H7 (cell line): ENCODE data around the gene ART4. TPM values are rescaled to one million over a fixed set of nuclear protein-coding genes. Genes with fewer than 3 reads are reported as not detected.

Source experiments
- DNase-seq: peaks from one replicate; pipeline ENCODE4 v3.0.0; 2012
- H3K27me3 ChIP-seq: 2 replicates; pipeline ENCODE4 v1.6.0; 2011; ENCODE audit warnings: mild to moderate bottlenecking, low read length; ENCODE audit not compliant: control insufficient read depth, insufficient read depth
- H3K36me3 ChIP-seq: replicated peaks from 2 replicates; pipeline ENCODE4 v1.5.1; 2011; ENCODE audit warnings: low read length; ENCODE audit not compliant: control insufficient read depth, insufficient read depth
- H3K4me3 ChIP-seq: 2 replicates; pipeline ENCODE4 v1.5.1; 2011; ENCODE audit warnings: low read depth, mild to moderate bottlenecking, control low read depth, low read length, moderate library complexity; ENCODE audit not compliant: insufficient read depth
- total RNA-seq: library from RNA; depleted of rRNA; stranded (reverse); fragments of >200 nt; shearing (Covaris generic); gene quantifications from 2 replicates; pipeline ENCODE4 v1.2.3, GENCODE V29; 2014

ART4 gene
- total RNA-seq, 1 experiment from 2014 or later = not detected

- H3K4me3 ChIP-seq = no peak overlapping the region
- no peaks in the 10 kb centered on the region for H3K36me3 ChIP-seq
- no peak for DNase-seq
- no peaks in the 10 kb centered on the region for H3K27me3 ChIP-seq
These were observed 33.0 kb downstream of the ART4 start for GRCh38 chr12:14810167-14810952.

GRCh38 chr12:14803830-14804160 lies 39.5 kb downstream of the ART4 start:
- DNase-seq = no peak
- peaks cover 3% of the 10 kb centered on the region; the same call in 1 of the 2 replicates for H3K36me3 ChIP-seq
- peak overlapping the region; percentile 99 for H3K4me3 ChIP-seq
- no peaks in the 10 kb centered on the region for H3K27me3 ChIP-seq

GRCh38 chr12:14803011-14803829 lies 40.1 kb downstream of the ART4 start, which contains the start of the genes C12orf60 and WBP11:
C12orf60 (plus strand) TSS chr12:14803670; CDS start chr12:14822936, 19,266 bp downstream.
WBP11 (minus strand) TSS chr12:14803478; CDS start chr12:14801383, 2,095 bp downstream.
- Histone ChIP-seq H3K36me3 (peaks cover 3% of the 10 kb centered on the region; the same call in 1 of the 2 replicates), H3K4me3 (peak within 1 kb of the TSS; percentile 99), H3K27me3 (no peaks in the 10 kb centered on the region)
- peak; percentile 87 for DNase-seq

- no peaks in the 10 kb centered on the region for H3K27me3 ChIP-seq
- peak overlapping the region; percentile 99 for H3K4me3 ChIP-seq
- peak; percentile 21 for DNase-seq
- H3K36me3 ChIP-seq = peaks cover 6% of the 10 kb centered on the region
These were observed 40.7 kb downstream of the ART4 start for GRCh38 chr12:14802721-14803010.

GRCh38 chr12:14802247-14802646 lies 41.1 kb downstream of the ART4 start:
- Histone ChIP-seq H3K4me3 (peak overlapping the region; percentile 99), H3K36me3 (peaks cover 6% of the 10 kb centered on the region), H3K27me3 (no peaks in the 10 kb centered on the region)
- no peak for DNase-seq

GRCh38 chr12:14795028-14795448 lies 48.3 kb downstream of the ART4 start:
- Histone ChIP-seq H3K27me3 (no peaks in the 10 kb centered on the region), H3K36me3 (peaks cover 31% of the 10 kb centered on the region), H3K4me3 (no peak overlapping the region)
- no peak for DNase-seq

- Histone ChIP-seq H3K36me3 (peaks cover 20% of the 10 kb centered on the region), H3K27me3 (no peaks in the 10 kb centered on the region), H3K4me3 (no peak overlapping the region)
- no peak for DNase-seq
These were observed 57.8 kb downstream of the ART4 start for GRCh38 chr12:14785568-14785967.

GRCh38 chr12:14784471-14784870 lies 58.9 kb downstream of the ART4 start:
- H3K36me3 ChIP-seq = peaks cover 15% of the 10 kb centered on the region
- no peak overlapping the region for H3K4me3 ChIP-seq
- no peaks in the 10 kb centered on the region for H3K27me3 ChIP-seq
- no peak for DNase-seq

GRCh38 chr12:14782756-14783155 lies 60.6 kb downstream of the ART4 start:
- Histone ChIP-seq H3K4me3 (no peak overlapping the region), H3K36me3 (peaks cover 5% of the 10 kb centered on the region), H3K27me3 (no peaks in the 10 kb centered on the region)
- no peak for DNase-seq

- H3K4me3 ChIP-seq = no peak overlapping the region
- peaks cover 1% of the 10 kb centered on the region for H3K36me3 ChIP-seq
- DNase-seq = no peak
- H3K27me3 ChIP-seq = no peaks in the 10 kb centered on the region
These were observed 61.8 kb downstream of the ART4 start for GRCh38 chr12:14781563-14781962.

- H3K4me3 ChIP-seq = no peak overlapping the region
- H3K27me3 ChIP-seq = no peaks in the 10 kb centered on the region
- no peaks in the 10 kb centered on the region; the same call in 1 of the 2 replicates for H3K36me3 ChIP-seq
- DNase-seq = no peak
These were observed 62.5 kb downstream of the ART4 start for GRCh38 chr12:14780859-14781258.

GRCh38 chr12:14779834-14780233 lies 63.5 kb downstream of the ART4 start:
- H3K27me3 ChIP-seq = no peaks in the 10 kb centered on the region
- DNase-seq = no peak
- H3K36me3 ChIP-seq = no peaks in the 10 kb centered on the region
- no peak overlapping the region for H3K4me3 ChIP-seq

GRCh38 chr12:14777271-14777670 lies 66.1 kb downstream of the ART4 start:
- DNase-seq = no peak

GRCh38 chr12:14776236-14776961 lies 66.9 kb downstream of the ART4 start:
- DNase-seq = no peak
- no peak overlapping the region for H3K4me3 ChIP-seq
- no peaks in the 10 kb centered on the region for H3K27me3 ChIP-seq
- no peaks in the 10 kb centered on the region for H3K36me3 ChIP-seq

More at GRCh38 chr12:14777271-14777670, 66.1 kb downstream of the ART4 start:
- Histone ChIP-seq H3K27me3 (no peaks in the 10 kb centered on the region), H3K36me3 (no peaks in the 10 kb centered on the region), H3K4me3 (no peak overlapping the region)
